ENCODE results near the gene ADAMTS13. TPM values are rescaled to one million over a fixed set of nuclear protein-coding genes. Genes with fewer than 3 reads are reported as not detected.

The ADAMTS13 gene
- total RNA-seq, 4 donors from 2014 or later: 2.6 to 12.7 (median 7.2) TPM

- WGBS, 2 donors (ENCODE audit: low coverage in 1 of 2): 83% methylated on average over 21 of the region's 24 CpGs; no CpG with 5 or more reads in 1 of the 2 donors
- Histone ChIP-seq H3K4me3 (no peak overlapping the region), H3K27me3 (peaks cover 13% of the 10 kb centered on the region), H3K9me3 (no peaks in the 10 kb centered on the region), H3K4me1 (peaks cover 0 to 10% (median 0%) of the 10 kb centered on the region in 4 donors), H3K36me3 (no peaks in the 10 kb centered on the region), H3K27ac (no peak overlapping the region)
- DNase-seq: no peak
- intact Hi-C loops (cut with DNase I; ENCODE audit: low total_unique reads) (no loop called here), in situ Hi-C loops (cut with MboI; ENCODE audit: low pct_ligation_motif_present in 1 of 4, low pct_unique_long_range_greater_than_20kb in 1 of 4, low sequenced_read_pairs in 3 of 4) (loop anchor here in 1 of 4 donors (25.0 kb wide), 1 partner anchor 307 kb away; no protein-coding TSS in a partner anchor)
- TF ChIP-seq POLR2A (IDR thresholded peaks at IDR 0.05) (no peak), CTCF (IDR thresholded peaks at IDR 0.05) (no peak), EP300 (IDR thresholded peaks at IDR 0.05; ENCODE audit: low read depth) (no peak), POLR2AphosphoS5 (IDR thresholded peaks at IDR 0.05) (no peak)
Measured at GRCh38 chr9:133494636-133495326, 72.6 kb downstream of the ADAMTS13 start.

GRCh38 chr9:133495327-133496293, 73.4 kb downstream of the ADAMTS13 start:
- no peak for TF ChIP-seq EP300 (IDR thresholded peaks at IDR 0.05; ENCODE audit: low read depth)
- TF ChIP-seq CTCF (IDR thresholded peaks at IDR 0.05): no peak
- TF ChIP-seq POLR2A (IDR thresholded peaks at IDR 0.05): no peak
- TF ChIP-seq POLR2AphosphoS5 (IDR thresholded peaks at IDR 0.05): no peak
- Histone ChIP-seq H3K9me3 (no peaks in the 10 kb centered on the region), H3K27me3 (peaks cover 8% of the 10 kb centered on the region), H3K4me3 (no peak overlapping the region), H3K4me1 (peaks cover 0 to 12% (median 0%) of the 10 kb centered on the region in 4 donors), H3K36me3 (no peaks in the 10 kb centered on the region), H3K27ac (no peak overlapping the region)
- in situ Hi-C loops (cut with MboI; ENCODE audit: low pct_ligation_motif_present in 1 of 4, low pct_unique_long_range_greater_than_20kb in 1 of 4, low sequenced_read_pairs in 3 of 4): loop anchor here in 1 of 4 donors (25.0 kb wide), 1 partner anchor 308 kb away; no protein-coding TSS in a partner anchor
- no peak for DNase-seq
- intact Hi-C loops (cut with DNase I; ENCODE audit: low total_unique reads): no loop called here
- 87 to 95% methylated on average over 8 to 24 of the region's 24 CpGs for WGBS, 2 donors (ENCODE audit: low coverage in 1 of 2)

GRCh38 chr9:133496861-133497842, 75.0 kb downstream of the ADAMTS13 start:
- no peaks in the 10 kb centered on the region for H3K36me3 ChIP-seq
- no peak overlapping the region for H3K4me3 ChIP-seq
- intact Hi-C loops (cut with DNase I; ENCODE audit: low total_unique reads): no loop called here
- in situ Hi-C loops (cut with MboI; ENCODE audit: low pct_ligation_motif_present in 1 of 4, low pct_unique_long_range_greater_than_20kb in 1 of 4, low sequenced_read_pairs in 3 of 4): loop anchor here in 1 of 4 donors (25.0 kb wide), 1 partner anchor 310 kb away; no protein-coding TSS in a partner anchor
- 67 to 72% methylated on average over 1 to 35 of the region's 35 CpGs for WGBS, 2 donors (ENCODE audit: low coverage in 1 of 2)
- H3K9me3 ChIP-seq: peaks cover 6 to 9% of the 10 kb centered on the region in 2 donors
- no peak for DNase-seq
- peaks cover 0 to 12% (median 0%) of the 10 kb centered on the region in 4 donors for H3K4me1 ChIP-seq
- peaks cover 8% of the 10 kb centered on the region for H3K27me3 ChIP-seq
- TF ChIP-seq POLR2A (IDR thresholded peaks at IDR 0.05): no peak
- TF ChIP-seq POLR2AphosphoS5 (IDR thresholded peaks at IDR 0.05): no peak
- TF ChIP-seq CTCF (IDR thresholded peaks at IDR 0.05): no peak
- TF ChIP-seq EP300 (IDR thresholded peaks at IDR 0.05; ENCODE audit: low read depth): no peak
- H3K27ac ChIP-seq: no peak overlapping the region

Measured in transverse colon (tissue), 4 donors.